Epithelial cell of esophagus (primary cell): ENCODE data around the gene ADGRG3.

Experiments used
- DNase-seq: peaks from one replicate; pipeline ENCODE4 v3.0.0; 2010; ENCODE audit warnings: low read depth
- H3K4me3 ChIP-seq: 2 replicates; pipeline ENCODE4 v1.5.1; 2011; ENCODE audit warnings: mild to moderate bottlenecking, low read length, control low read depth
- CTCF ChIP-seq: IDR thresholded peaks from 2 replicates; pipeline ENCODE4 v1.5.1; 2011; ENCODE audit warnings: low read depth, mild to moderate bottlenecking, low read length, control low read depth, inconsistent platforms; ENCODE audit not compliant: insufficient read depth; ENCODE audit errors: missing control alignments

Gene ADGRG3

GRCh38 chr16:57633383-57634064, 34.6 kb upstream of the ADGRG3 start:
- TF ChIP-seq CTCF, result no peak
- DNase-seq, result no peak
- H3K4me3 ChIP-seq, result no peak overlapping the region

GRCh38 chr16:57634171-57634570, 33.9 kb upstream of the ADGRG3 start:
- no peak for TF ChIP-seq CTCF
- DNase-seq, result peak; percentile 40
- H3K4me3 ChIP-seq, result no peak overlapping the region

- DNase-seq, result no peak
- no peak overlapping the region for H3K4me3 ChIP-seq
- no peak for TF ChIP-seq CTCF
Measured at GRCh38 chr16:57635266-57636097, 32.6 kb upstream of the ADGRG3 start.

GRCh38 chr16:57636184-57636583, 31.9 kb upstream of the ADGRG3 start:
- no peak for TF ChIP-seq CTCF
- H3K4me3 ChIP-seq, result no peak overlapping the region
- no peak for DNase-seq

- TF ChIP-seq CTCF, result no peak
- no peak overlapping the region for H3K4me3 ChIP-seq
- DNase-seq, result no peak
Measured at GRCh38 chr16:57637020-57637419, 31.1 kb upstream of the ADGRG3 start.

GRCh38 chr16:57637424-57637823, 30.7 kb upstream of the ADGRG3 start:
- no peak overlapping the region for H3K4me3 ChIP-seq
- no peak for TF ChIP-seq CTCF
- no peak for DNase-seq
